GM23338 (cell line): ENCODE data around the gene CD226. TPM values are rescaled to one million over a fixed set of nuclear protein-coding genes. Genes with fewer than 3 reads are reported as not detected.

ENCODE experiments used
- ATAC-seq: fragments of 200-7000 bp; cut with Tn5 transposase; 3 replicates; pipeline ENCODE4 v1.9.1; 2020
- DNase-seq: peaks from one replicate; pipeline ENCODE4 v3.0.0-alpha.2; 2015; ENCODE audit warnings: low spot score
- H2AFZ ChIP-seq: fragments of 200-600 bp; sonication (generic); 2 replicates; pipeline ENCODE4 v1.8.0; 2016; ENCODE audit warnings: antibody characterized with exemption, mild to moderate bottlenecking, moderate library complexity
- H3F3A ChIP-seq: fragments of 200-600 bp; sonication (generic); replicated peaks from 2 replicates; pipeline ENCODE4 v1.8.0; 2017; ENCODE audit warnings: antibody characterized with exemption, mixed run types, low read depth
- H3K27ac ChIP-seq: fragments of 200-600 bp; sonication (generic); 2 replicates; pipeline ENCODE4 v1.6.1; 2016; ENCODE audit warnings: low read depth
- H3K27me3 ChIP-seq: fragments of 200-600 bp; sonication (generic); 2 replicates; pipeline ENCODE4 v1.8.0; 2016; ENCODE audit warnings: mild to moderate bottlenecking, mixed run types, moderate library complexity; ENCODE audit not compliant: insufficient read depth
- H3K36me3 ChIP-seq: fragments of 200-600 bp; sonication (generic); 2 replicates; pipeline ENCODE4 v1.8.0; 2016; ENCODE audit warnings: mild to moderate bottlenecking; ENCODE audit not compliant: insufficient read depth
- H3K4me1 ChIP-seq: fragments of 200-600 bp; sonication (generic); 2 replicates; pipeline ENCODE4 v1.8.0; 2016; ENCODE audit warnings: mild to moderate bottlenecking, moderate library complexity; ENCODE audit not compliant: insufficient read depth
- H3K4me2 ChIP-seq: fragments of 200-600 bp; sonication (generic); 2 replicates; pipeline ENCODE4 v1.7.1; 2017; ENCODE audit warnings: mixed run types
- H3K4me3 ChIP-seq: fragments of 200-600 bp; sonication (generic); 2 replicates; pipeline ENCODE4 v1.6.1; 2016; ENCODE audit warnings: mixed run types
- H3K79me2 ChIP-seq: fragments of 200-600 bp; sonication (generic); replicated peaks from 2 replicates; pipeline ENCODE4 v1.8.0; 2017; ENCODE audit warnings: mild to moderate bottlenecking; ENCODE audit not compliant: insufficient read depth
- H3K9me2 ChIP-seq: fragments of 200-600 bp; sonication (generic); 2 replicates; pipeline ENCODE4 v1.8.0; 2017; ENCODE audit not compliant: insufficient read depth
- H4K20me1 ChIP-seq: fragments of 200-600 bp; sonication (generic); replicated peaks from 2 replicates; pipeline ENCODE4 v1.8.0; 2017; ENCODE audit warnings: mild to moderate bottlenecking; ENCODE audit not compliant: insufficient read depth
- H3K27ac Mint-ChIP-seq: 2 replicates; pipeline ENCODE4 v1.8.0; 2020; ENCODE audit warnings: inconsistent platforms, mild to moderate bottlenecking, moderate library complexity, mixed read lengths
- H3K27me3 Mint-ChIP-seq: 3 replicates; pipeline ENCODE4 v1.8.0; 2022; ENCODE audit warnings: low read depth, mild to moderate bottlenecking, moderate library complexity, mixed read lengths, inconsistent platforms; ENCODE audit not compliant: insufficient read depth, poor library complexity
- H3K36me3 Mint-ChIP-seq: 3 replicates; pipeline ENCODE4 v1.8.0; 2021; ENCODE audit warnings: low read depth, mild to moderate bottlenecking, inconsistent platforms, moderate library complexity, mixed read lengths
- H3K4me1 Mint-ChIP-seq: 3 replicates; pipeline ENCODE4 v1.8.0; 2020; ENCODE audit warnings: mild to moderate bottlenecking, inconsistent platforms, mixed read lengths
- H3K4me3 Mint-ChIP-seq: 3 replicates; pipeline ENCODE4 v1.8.0; 2021; ENCODE audit warnings: moderate library complexity, mild to moderate bottlenecking, inconsistent platforms, mixed read lengths
- H3K9me3 Mint-ChIP-seq: 3 replicates; pipeline ENCODE4 v1.8.0; 2020; ENCODE audit warnings: moderate library complexity, mild to moderate bottlenecking, inconsistent platforms, mixed read lengths
- CREB1 ChIP-seq: fragments of 250-450 bp; sonication (Bioruptor Pico); IDR thresholded peaks from 2 replicates; pipeline ENCODE4 v1.5.0; 2020; ENCODE audit warnings: low read depth, mild to moderate bottlenecking, moderate library complexity
- CTCF ChIP-seq, 2 experiments: fragments of 200-600 bp in 1 of 2; sonication (generic) in 1 of 2; conservative IDR thresholded peaks; 2 replicates each; pipeline versions ENCODE4 v1.5.1 to v1.6.1; 2016 to 2017; ENCODE audit warnings: antibody characterized with exemption in 2 of 2, low read depth in 2 of 2, mild to moderate bottlenecking in 2 of 2, moderate library complexity in 1 of 2
- ETS1 ChIP-seq: IDR thresholded peaks from 2 replicates; pipeline ENCODE4 v1.6.1; 2016; ENCODE audit warnings: antibody characterized with exemption
- EZH2 ChIP-seq: fragments of 200-600 bp; sonication (generic); IDR thresholded peaks from one replicate; pipeline ENCODE4 v1.8.0; 2017; ENCODE audit warnings: antibody characterized with exemption, mild to moderate bottlenecking, low read depth; ENCODE audit not compliant: unreplicated experiment
- EZH2phosphoT487 ChIP-seq: fragments of 200-600 bp; sonication (generic); IDR thresholded peaks from one replicate; pipeline ENCODE4 v1.8.1; 2018; ENCODE audit warnings: antibody characterized with exemption; ENCODE audit not compliant: unreplicated experiment
- JUNB ChIP-seq: IDR thresholded peaks from one replicate; pipeline ENCODE4 v1.6.1; 2016; ENCODE audit warnings: antibody characterized with exemption; ENCODE audit not compliant: unreplicated experiment
- NANOG ChIP-seq: IDR thresholded peaks from 2 replicates; pipeline ENCODE4 v1.6.1; 2016; ENCODE audit warnings: antibody characterized with exemption, borderline replicate concordance
- POLR2AphosphoS5 ChIP-seq: IDR thresholded peaks from 2 replicates; pipeline ENCODE4 v1.6.1; 2016; ENCODE audit warnings: antibody characterized with exemption, low read depth
- REST ChIP-seq: IDR thresholded peaks from one replicate; pipeline ENCODE4 v1.6.1; 2018; ENCODE audit warnings: antibody characterized with exemption; ENCODE audit not compliant: unreplicated experiment
- STAT1 ChIP-seq: IDR thresholded peaks from one replicate; pipeline ENCODE4 v1.6.1; 2016; ENCODE audit warnings: antibody characterized with exemption; ENCODE audit not compliant: unreplicated experiment
- ZNF114 ChIP-seq: fragments of 250-450 bp; sonication (Bioruptor Pico); IDR thresholded peaks from 2 replicates; pipeline ENCODE4 v1.5.0; 2020; ENCODE audit warnings: mild to moderate bottlenecking, moderate library complexity
- ZNF331 ChIP-seq: fragments of 250-450 bp; sonication (Bioruptor Pico); IDR thresholded peaks from 2 replicates; pipeline ENCODE4 v1.5.0; 2020; ENCODE audit warnings: low read depth, mild to moderate bottlenecking, moderate library complexity
- polyA plus RNA-seq: library from polyadenylated mRNA; unstranded; fragments of >200 nt; fragmentation: Nextera tagmentation; extraction: Ambion mirVana; gene quantifications from 2 replicates; pipeline ENCODE4 v1.2.1, GENCODE V29; 2016
- total RNA-seq: library from RNA; depleted of rRNA; stranded (reverse); fragments of >200 nt; shearing (Covaris generic); gene quantifications from 2 replicates; pipeline ENCODE4 v1.2.3, GENCODE V29; 2014

CD226 gene
- total and polyA plus RNA-seq, 2 experiments from 2014 or later = not detected

- TF ChIP-seq ETS1 (no peak), JUNB (no peak), CREB1 (CRISPR knock-in tag) (no peak), ZNF114 (CRISPR knock-in tag) (no peak), POLR2AphosphoS5 (no peak), ZNF331 (CRISPR knock-in tag) (no peak), CTCF (conservative IDR thresholded peaks at IDR 0.05; ENCODE audit: low read depth in 2 of 2) (no peak), NANOG (no peak)
Measured at GRCh38 chr18:69916412-69916811, 31.3 kb downstream of the CD226 start (continued).

- ATAC-seq (no peak), DNase-seq (no peak)
- H3K4me3 Mint-ChIP-seq = no peak overlapping the region
- H3K9me3 Mint-ChIP-seq = no peaks in the 10 kb centered on the region
- H3K4me2 ChIP-seq = no peak overlapping the region
- no peaks in the 10 kb centered on the region for H3K36me3 Mint-ChIP-seq
- H3K36me3 ChIP-seq = no peaks in the 10 kb centered on the region
- H3F3A ChIP-seq = no peaks in the 10 kb centered on the region
- H3K27me3 ChIP-seq = no peaks in the 10 kb centered on the region
- H3K27ac Mint-ChIP-seq = no peak overlapping the region
- H3K4me1 ChIP-seq = no peaks in the 10 kb centered on the region
- H3K4me3 ChIP-seq = no peak overlapping the region
- no peaks in the 10 kb centered on the region for H3K4me1 Mint-ChIP-seq
- H3K27ac ChIP-seq = no peak overlapping the region
- H3K79me2 ChIP-seq = no peaks in the 10 kb centered on the region
- H3K27me3 Mint-ChIP-seq = peaks cover 2% of the 10 kb centered on the region
- no peak overlapping the region for H2AFZ ChIP-seq
- H3K9me2 ChIP-seq = no peaks in the 10 kb centered on the region; the same call in 1 of the 2 replicates
- no peaks in the 10 kb centered on the region for H4K20me1 ChIP-seq
- TF ChIP-seq CTCF (conservative IDR thresholded peaks at IDR 0.05; ENCODE audit: low read depth in 2 of 2) (no peak), ZNF114 (CRISPR knock-in tag) (no peak), POLR2AphosphoS5 (no peak), ETS1 (no peak), EZH2 (no peak), EZH2phosphoT487 (no peak), JUNB (no peak), REST (no peak), NANOG (no peak), STAT1 (no peak)
Measured at GRCh38 chr18:69908838-69909237, 38.8 kb downstream of the CD226 start.
